Measurements from ENCODE around the gene CTAG1A.
"Not testable (repeated sequence)": the region's sequence is repeated elsewhere in the genome, so short reads cannot be mapped to it uniquely, and the experiment has no call there.

DNA sequence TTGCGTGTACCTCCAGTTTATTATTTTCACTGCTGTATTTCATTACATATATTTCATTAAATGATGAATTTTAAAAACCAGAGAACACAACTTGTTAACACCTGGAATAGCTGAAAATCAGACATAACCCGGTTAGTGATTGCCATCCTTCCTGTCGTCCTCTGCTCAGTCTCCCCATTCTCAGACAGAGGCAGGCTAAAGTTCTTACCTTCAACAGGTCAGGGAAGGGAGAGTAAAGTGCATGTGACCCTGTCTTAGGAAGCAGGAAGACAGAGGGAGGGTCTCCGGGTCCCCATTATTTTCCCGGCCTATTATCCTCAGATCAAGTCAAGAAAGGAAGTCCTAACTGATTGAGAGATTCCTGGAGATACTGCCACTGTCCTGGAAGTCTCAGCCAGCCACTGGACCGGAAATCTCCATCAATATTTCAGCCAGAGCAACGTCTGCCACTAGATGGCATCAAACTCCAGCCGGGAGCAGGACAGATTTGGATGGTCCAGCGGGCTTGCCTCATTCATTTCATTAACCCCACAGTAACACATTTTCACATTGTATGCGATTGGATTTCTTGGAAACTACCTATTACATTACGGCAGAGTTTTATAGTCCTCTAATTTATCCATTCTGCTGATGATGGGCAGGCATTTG lies 36.0 kb downstream of the CTAG1A start:
- TF ChIP-seq, protein P1, sequence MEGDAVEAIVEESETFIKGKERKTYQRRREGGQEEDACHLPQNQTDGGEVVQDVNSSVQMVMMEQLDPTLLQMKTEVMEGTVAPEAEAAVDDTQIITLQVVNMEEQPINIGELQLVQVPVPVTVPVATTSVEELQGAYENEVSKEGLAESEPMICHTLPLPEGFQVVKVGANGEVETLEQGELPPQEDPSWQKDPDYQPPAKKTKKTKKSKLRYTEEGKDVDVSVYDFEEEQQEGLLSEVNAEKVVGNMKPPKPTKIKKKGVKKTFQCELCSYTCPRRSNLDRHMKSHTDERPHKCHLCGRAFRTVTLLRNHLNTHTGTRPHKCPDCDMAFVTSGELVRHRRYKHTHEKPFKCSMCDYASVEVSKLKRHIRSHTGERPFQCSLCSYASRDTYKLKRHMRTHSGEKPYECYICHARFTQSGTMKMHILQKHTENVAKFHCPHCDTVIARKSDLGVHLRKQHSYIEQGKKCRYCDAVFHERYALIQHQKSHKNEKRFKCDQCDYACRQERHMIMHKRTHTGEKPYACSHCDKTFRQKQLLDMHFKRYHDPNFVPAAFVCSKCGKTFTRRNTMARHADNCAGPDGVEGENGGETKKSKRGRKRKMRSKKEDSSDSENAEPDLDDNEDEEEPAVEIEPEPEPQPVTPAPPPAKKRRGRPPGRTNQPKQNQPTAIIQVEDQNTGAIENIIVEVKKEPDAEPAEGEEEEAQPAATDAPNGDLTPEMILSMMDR (conservative IDR thresholded peaks at IDR 0.05; ENCODE audit: low read depth in 2 of 2) = not testable (repeated sequence)
- not testable (repeated sequence) for TF ChIP-seq EZH2phosphoT487 (IDR thresholded peaks at IDR 0.05; ENCODE audit: unreplicated experiment); ZNF114 (CRISPR knock-in tag; IDR thresholded peaks at IDR 0.05); EZH2 (IDR thresholded peaks at IDR 0.05; ENCODE audit: low read depth, unreplicated experiment); POLR2AphosphoS5 (IDR thresholded peaks at IDR 0.05; ENCODE audit: low read depth); CREB1 (CRISPR knock-in tag; IDR thresholded peaks at IDR 0.05; ENCODE audit: low read depth); JUNB (IDR thresholded peaks at IDR 0.05; ENCODE audit: unreplicated experiment); ZNF331 (CRISPR knock-in tag; IDR thresholded peaks at IDR 0.05; ENCODE audit: low read depth); ETS1 (IDR thresholded peaks at IDR 0.05); NANOG (IDR thresholded peaks at IDR 0.05; ENCODE audit: borderline replicate concordance); STAT1 (IDR thresholded peaks at IDR 0.05; ENCODE audit: unreplicated experiment)
- TF ChIP-seq, protein P2, sequence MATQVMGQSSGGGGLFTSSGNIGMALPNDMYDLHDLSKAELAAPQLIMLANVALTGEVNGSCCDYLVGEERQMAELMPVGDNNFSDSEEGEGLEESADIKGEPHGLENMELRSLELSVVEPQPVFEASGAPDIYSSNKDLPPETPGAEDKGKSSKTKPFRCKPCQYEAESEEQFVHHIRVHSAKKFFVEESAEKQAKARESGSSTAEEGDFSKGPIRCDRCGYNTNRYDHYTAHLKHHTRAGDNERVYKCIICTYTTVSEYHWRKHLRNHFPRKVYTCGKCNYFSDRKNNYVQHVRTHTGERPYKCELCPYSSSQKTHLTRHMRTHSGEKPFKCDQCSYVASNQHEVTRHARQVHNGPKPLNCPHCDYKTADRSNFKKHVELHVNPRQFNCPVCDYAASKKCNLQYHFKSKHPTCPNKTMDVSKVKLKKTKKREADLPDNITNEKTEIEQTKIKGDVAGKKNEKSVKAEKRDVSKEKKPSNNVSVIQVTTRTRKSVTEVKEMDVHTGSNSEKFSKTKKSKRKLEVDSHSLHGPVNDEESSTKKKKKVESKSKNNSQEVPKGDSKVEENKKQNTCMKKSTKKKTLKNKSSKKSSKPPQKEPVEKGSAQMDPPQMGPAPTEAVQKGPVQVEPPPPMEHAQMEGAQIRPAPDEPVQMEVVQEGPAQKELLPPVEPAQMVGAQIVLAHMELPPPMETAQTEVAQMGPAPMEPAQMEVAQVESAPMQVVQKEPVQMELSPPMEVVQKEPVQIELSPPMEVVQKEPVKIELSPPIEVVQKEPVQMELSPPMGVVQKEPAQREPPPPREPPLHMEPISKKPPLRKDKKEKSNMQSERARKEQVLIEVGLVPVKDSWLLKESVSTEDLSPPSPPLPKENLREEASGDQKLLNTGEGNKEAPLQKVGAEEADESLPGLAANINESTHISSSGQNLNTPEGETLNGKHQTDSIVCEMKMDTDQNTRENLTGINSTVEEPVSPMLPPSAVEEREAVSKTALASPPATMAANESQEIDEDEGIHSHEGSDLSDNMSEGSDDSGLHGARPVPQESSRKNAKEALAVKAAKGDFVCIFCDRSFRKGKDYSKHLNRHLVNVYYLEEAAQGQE (IDR thresholded peaks at IDR 0.05; ENCODE audit: unreplicated experiment) = not testable (repeated sequence)

Measured in GM23338 (cell line).